Stimulated activated CD4-positive, alpha-beta T cell treated with anti-CD3 and anti-CD28 coated beads, TNF-alpha, amount 100 ng/mL, for 24 hours (primary cell): ENCODE measurements around the gene TSGA10IP.

ENCODE experiments used
- DNase-seq, 3 experiments: peaks; one replicate each; pipeline ENCODE4 v3.0.0-alpha.2; 2020; ENCODE audit warnings: low read depth in 3 of 3

Gene TSGA10IP

GRCh38 chr11:65976216-65977176 lies 31.2 kb downstream of the TSGA10IP start:
- no peak for DNase-seq

DNA sequence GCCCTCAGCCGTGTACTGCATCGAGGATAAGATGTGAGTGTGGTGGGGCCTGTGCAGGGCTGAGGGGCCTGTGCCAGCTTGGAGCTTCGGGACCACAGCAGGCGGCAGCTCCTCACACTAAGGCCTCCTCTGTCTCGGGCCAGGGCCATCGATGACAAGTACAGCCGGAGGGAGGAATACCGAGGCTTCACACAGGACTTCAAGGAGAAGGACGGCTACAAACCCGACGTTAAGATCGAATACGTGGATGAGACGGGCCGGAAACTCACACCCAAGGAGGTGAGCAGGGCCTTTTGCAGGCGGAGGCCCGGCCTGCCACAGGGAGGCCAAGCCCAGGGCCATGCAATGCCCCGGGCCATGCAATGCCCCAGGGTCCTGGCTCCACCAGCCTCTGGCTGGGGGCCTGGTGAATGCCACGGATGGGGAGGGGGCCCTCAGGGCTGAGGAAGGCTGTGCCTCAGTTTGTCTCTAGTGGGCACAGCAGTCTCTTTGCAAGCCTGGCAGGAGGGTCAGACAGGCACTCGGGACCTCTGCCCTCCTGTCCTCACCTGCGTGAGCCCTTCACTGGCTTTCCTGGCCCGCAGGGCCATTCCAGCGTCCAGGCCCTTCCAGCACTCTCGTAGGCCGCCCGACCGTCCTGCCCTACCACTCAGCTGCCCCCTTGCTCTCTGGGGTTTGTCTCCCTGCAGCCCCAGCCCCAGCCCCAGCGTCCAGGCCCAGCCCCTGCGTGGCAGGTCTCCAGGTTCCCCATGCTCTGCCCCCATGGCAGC lies 32.5 kb downstream of the TSGA10IP start:
- no peak for DNase-seq

GRCh38 chr11:65978391-65979238 lies 33.3 kb downstream of the TSGA10IP start:
- DNase-seq, result no peak

DNA sequence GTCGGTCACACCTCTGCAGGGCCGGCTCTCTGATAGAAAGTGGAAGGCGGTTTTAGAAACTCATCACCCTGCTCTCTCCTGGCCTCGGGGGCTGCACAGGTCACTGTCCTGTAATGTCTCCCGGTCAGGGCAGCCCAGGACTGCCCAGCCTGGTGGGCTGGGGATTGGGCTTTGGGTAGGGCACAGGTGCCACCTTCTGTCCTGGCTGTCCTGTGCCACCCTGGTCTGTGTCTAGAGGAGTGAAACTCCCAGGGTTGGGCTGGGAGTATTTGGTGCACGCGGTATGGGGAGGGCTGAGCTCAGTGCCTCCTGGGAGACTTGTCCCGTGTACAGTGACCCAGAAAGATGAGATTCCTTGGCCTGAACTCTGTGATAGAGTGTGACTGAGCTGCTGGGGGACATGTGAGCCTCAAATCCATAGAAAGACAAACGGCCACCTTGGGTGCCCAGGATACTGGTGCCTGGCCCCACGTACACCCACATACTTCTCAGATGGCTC lies 34.0 kb downstream of the TSGA10IP start:
- no peak for DNase-seq

DNA sequence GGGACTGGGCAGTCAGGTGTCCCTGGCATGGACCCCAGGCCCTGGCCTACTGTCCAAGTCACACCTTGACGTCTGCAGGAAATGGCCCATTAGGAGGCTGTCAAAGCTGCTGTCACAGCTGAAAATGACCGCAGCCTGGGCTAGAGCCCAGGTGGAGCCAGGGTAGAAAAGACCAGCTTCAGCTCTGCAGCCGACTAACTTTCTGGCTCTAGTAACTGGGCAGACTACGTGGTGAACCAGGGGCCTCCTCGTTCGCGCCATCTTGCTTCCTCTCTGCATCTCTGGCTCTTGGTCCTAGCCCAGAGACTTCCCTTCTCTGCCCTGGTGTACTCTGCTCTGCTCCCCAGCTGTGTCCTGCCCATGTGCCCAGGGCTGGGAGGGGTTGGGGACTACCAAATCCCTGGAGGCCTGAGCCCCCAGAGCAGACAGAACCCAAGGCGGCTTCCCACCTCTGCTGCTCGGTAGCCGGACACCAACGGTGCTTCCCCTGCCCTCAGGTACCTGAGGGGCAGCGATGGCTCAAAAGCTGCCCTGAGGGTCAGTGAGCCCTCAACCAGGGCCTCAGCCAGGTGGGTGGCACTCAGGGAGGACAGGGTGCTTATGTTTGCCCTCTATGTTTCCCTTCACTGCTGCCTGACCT lies 35.9 kb downstream of the TSGA10IP start:
- DNase-seq, result no peak

- no peak for DNase-seq
These were observed 36.9 kb downstream of the TSGA10IP start for GRCh38 chr11:65981972-65982823.

DNA sequence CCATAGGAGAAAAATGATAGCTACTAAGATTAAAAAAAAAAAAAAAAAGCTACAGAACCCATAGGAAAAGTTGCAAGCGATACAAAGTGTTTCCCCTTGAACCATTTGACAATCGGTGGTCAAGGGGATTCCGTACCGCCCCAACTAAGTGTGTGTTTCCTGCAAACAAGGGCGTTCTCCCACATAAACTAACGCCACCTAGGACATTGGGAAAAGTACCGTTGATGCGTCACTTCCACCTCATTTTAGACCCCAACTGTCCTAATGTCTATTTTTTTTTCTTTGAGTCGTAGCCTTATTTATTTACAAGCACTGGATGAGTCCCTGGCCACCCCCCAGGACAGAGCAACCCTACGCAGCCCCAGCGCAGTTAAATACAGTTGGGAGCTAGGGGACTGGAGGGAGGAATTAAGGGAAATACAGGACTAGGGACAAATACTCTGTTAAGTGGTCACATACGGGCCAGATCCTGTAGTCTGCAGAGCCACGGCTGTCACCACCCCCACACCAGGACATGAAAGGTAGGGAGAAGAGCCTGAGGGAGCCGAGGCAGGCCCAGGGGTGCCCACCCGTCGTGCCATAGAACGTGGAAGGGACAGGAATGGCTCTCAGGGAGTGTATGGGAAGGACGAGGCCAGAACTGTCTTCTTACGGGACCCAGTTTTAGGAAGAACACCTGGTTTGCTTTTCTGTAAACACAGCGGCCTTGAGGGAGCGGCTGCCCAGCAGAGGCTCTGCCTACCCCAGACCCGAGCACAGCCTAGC lies 37.7 kb downstream of the TSGA10IP start:
- DNase-seq, result no peak

DNA sequence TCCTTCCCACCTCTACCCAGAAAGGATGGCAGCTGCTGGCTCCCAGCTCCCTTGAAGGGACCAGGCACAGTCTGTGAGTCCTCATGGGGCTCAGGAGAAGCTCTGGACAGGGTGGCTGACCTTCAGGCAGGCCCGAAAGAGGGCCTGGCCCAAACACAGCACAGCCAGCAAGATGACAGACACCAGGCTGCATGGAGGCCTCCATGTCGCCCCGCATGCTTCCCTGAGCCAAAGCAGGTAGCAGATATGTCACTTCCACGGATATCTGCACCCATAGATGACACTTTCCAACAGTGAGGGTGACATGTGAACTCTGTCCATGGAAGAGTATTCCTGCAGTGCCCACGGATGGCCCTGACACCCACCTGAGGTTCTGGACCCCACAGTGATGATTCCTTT lies 38.3 kb downstream of the TSGA10IP start:
- DNase-seq, result no peak

GRCh38 chr11:65987336-65987735 lies 42.1 kb downstream of the TSGA10IP start:
- DNase-seq, result no peak

DNA sequence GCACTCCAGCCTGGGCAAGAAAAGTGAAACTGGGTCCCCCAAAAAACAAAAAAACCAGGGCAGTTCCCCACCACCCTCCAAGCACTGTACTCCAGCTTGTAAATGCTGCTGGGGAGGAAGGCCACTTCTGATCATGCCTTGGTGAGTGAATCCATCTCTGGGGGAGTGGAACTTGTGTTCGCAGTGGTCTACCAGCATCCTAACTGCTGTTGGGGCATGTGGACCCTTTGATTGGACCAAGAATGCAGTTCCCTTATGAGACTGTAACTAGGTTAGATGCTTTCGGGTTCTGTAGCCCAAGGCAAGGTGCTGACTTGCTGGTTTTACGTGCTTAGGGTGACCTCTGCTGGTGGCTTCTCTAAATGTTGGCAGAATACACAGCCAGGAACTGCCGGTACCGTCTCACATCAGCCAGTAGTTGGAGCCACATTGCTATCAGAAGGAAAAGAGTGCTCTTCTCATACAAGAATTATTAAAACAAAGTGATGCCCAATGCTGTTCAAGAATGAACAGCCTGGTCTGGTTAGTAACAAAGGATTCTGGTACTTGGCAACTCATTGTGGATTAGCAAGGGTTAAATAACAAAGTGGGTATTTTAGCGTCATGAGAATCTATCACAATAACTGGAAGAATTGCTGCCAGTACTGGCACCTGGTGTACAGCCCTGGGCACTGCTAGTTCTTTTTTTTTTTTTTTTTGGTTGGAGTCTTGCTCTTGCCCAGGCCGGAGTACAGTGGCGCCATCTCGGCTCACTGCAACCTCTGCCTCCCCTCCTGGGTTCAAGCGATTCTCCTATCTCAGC lies 43.7 kb downstream of the TSGA10IP start:
- peak; percentile 80 to 87 (median 85) for DNase-seq

DNA sequence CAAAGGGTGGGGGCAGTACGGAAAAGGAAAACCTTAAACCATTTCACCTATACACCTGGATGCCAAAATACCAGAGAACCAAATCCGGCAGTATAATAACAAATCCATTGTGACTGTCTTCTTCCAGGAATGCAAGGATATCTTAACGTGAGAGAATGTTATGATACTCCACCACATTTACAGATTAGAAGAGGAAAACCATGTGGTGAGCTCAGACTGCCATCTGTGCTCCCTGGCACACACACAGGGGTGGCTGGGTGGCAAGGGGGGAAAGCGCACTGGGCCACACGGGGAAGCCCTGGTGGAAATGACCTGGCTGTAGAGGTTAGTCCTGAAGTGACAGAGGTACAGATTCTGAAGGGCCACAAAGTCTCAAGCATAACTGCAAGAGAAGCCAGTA lies 46.8 kb downstream of the TSGA10IP start:
- no peak for DNase-seq

- DNase-seq, result no peak
These were observed 52.0 kb downstream of the TSGA10IP start for GRCh38 chr11:65997286-65997685.

DNA sequence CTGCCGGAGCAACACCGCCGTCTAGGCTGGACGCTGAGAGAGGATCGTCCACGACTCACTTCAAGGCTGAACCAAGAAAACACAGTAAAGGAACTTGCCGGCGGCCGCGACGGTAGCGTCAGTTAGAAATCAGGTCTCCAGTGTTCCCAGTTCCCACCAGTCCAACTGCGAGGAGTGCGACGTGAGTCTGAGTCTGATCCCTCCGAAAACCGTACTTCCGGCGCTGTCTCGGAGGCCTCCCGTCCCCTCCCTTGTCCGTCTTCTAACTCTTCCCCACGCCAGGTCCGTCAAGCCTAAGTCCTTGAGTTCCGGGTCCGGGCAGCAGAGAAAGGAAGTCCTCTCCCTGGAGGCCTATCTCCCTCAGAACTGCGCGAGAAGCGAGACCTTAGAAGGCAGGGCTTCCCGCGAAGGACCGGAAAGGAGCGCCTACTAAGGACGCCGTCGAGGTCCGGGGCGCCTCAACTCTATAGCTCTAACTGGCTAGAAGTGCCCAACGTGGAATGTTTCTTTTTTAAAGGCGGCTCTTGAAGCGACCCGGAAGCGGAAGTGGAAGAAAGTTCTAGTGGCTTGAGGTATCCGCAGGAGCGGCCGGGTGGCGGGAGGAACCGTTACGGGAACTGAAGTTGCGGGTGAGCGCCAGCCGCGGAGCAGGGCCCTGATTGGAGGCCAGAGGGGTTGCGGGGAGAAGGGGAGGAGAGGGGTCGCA lies 56.8 kb downstream of the TSGA10IP start, which contains the start of the genes BANF1 and EIF1AD:
TSS of gene BANF1 (plus strand) at position 562 of the 706 bp plus-strand sequence. CDS start 748 bp downstream, outside the sequence.
TSS of gene EIF1AD (minus strand) at position 216 of the 706 bp plus-strand sequence. CDS start 1,768 bp downstream, outside the sequence.
- DNase-seq, result peak; percentile 88 to 91 (median 90)

DNA sequence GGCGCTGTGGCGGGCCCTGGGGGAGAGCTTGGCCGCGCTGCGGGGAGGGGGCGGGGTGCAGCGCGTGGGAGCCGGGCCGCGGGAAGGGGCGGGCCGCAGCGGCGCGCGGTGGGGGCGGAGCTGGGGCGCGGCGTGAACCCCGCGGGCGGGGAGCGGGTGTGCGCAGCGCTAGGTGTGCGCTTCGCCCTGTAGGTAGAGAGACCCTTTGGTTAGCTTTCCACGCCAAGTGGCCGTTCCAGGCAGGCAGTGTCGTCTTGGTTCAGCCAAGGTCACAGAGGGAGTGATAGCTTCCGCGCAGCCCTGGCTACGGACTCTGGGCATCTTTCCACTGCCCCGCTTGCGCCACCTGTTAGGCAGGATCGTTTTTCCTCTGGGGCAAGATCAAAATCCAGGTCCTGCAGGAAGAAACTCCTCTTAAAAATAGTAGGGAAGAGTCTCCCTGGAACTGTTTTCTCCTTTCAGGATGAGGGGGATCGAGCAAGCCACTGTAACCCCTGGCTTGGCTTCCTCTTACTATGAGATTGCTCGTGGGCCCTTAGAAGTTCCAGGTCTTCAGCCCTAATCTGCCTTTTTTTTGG lies 57.5 kb downstream of the TSGA10IP start:
- no peak for DNase-seq

GRCh38 chr11:66003291-66003690 lies 58.0 kb downstream of the TSGA10IP start:
- DNase-seq, result no peak

DNA sequence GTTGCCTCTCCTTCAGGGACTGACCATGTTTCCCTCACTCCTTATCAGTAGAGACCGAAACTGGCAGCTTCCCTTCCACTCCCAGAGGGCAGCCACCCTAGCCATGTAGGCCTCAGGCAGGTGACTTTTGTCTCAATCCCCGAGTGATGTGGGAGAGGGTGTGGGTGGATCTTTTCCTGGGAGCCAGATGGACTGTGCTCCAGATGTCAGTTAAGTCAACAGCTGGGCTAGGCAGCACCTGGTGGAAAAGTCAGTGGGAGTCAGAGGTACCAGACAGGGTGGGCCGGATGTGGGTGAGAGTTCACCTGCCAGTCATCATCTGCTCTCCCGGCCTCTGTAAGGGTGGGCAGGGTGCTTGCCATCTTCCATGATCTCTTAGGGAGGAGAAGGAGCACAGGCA lies 58.9 kb downstream of the TSGA10IP start:
- no peak for DNase-seq
